Measurements from ENCODE around the gene MYO7A.

The MYO7A gene

DNA sequence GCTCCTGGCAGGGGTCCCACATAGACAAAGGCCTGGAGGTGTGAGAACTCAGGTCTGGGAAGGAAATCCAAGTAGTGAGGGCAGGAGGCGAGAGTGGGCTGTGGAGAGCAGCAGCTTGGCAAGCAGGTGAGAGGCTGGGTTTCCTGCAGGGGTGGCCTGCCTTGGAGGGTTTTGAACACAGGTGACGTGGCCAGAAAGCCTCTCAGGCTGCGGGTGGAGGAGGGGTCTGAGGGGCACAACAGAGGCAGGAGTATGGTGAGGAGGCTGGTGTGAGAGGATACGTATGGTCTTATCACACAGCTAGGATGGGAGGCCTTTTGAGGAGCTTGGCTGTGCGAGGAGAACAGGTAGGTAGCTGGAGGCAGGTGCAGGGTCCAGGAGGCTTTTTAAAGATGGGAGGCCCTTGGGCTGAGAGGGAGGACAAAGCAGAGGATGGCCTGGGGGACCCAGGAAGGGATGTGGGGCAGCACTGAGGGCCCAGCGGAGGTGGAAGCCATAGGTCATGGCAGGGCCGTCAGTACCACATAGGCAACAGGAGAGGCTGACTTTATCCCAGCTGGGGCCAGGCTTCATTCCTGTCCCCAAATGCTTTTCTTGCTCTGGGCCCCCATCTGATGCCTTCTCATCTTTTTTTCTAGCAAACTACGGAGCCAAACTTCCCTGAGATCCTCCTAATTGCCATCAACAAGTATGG is 84.4 kb downstream of the MYO7A start:
- no peak overlapping the region for H3K27ac ChIP-seq (ENCODE audit: low read length)
- no peak overlapping the region for H3K9ac ChIP-seq (ENCODE audit: low read depth, low read length)
- no peak for ATAC-seq (ENCODE audit: insufficient read depth, low read depth)

DNA sequence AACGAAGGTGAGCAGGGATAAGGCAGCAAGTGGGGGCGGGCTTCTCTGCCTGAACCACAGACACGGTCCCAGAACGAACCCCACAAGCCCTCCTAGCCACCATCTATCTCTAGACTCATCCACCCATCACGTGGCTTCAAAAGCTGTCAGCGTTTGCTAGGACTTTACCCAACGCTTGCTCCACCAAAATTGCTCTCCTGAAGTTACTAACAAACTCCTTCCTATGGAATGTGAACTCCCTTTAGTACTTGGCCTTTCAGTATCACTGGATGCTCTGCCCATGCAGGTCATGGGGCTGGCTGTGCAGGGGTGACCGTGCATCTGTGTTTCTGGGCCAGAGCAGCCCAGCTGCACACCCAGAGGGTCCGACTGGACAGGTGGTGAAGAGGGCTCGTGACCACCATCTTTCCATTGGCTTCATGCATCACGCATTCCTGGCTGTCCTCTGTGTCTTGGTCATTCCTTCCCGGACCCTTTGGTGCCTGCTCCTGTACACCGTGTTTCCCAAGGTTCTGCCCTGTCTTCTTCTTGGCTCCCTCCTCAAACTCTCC is 85.1 kb downstream of the MYO7A start:
- Histone ChIP-seq H3K9me3 (ENCODE audit: insufficient read depth, low read length, severe bottlenecking) (no peaks in the 10 kb centered on the region), H3K27ac (ENCODE audit: low read length) (no peak overlapping the region), H3K79me2 (ENCODE audit: insufficient read depth, low read length) (no peaks in the 10 kb centered on the region), H2AFZ (ENCODE audit: low read depth, low read length) (no peak overlapping the region), H3K4me2 (ENCODE audit: insufficient read depth, low read length) (no peak overlapping the region), H3K27me3 (ENCODE audit: insufficient read depth, low read length, poor library complexity) (no peaks in the 10 kb centered on the region), H3K36me3 (ENCODE audit: insufficient read depth, low read length) (no peaks in the 10 kb centered on the region), H4K20me1 (ENCODE audit: insufficient read depth, low read length) (no peaks in the 10 kb centered on the region), H3K4me1 (ENCODE audit: insufficient read depth, low read length) (no peaks in the 10 kb centered on the region), H3K9ac (ENCODE audit: low read depth, low read length) (no peak overlapping the region), H3K4me3 (ENCODE audit: low read depth in 1 of 2, low read length in 2 of 2) (no peak overlapping the region)
- DNase-seq = no peak
- no peak for ATAC-seq (ENCODE audit: insufficient read depth, low read depth)
- TF ChIP-seq, protein P1, sequence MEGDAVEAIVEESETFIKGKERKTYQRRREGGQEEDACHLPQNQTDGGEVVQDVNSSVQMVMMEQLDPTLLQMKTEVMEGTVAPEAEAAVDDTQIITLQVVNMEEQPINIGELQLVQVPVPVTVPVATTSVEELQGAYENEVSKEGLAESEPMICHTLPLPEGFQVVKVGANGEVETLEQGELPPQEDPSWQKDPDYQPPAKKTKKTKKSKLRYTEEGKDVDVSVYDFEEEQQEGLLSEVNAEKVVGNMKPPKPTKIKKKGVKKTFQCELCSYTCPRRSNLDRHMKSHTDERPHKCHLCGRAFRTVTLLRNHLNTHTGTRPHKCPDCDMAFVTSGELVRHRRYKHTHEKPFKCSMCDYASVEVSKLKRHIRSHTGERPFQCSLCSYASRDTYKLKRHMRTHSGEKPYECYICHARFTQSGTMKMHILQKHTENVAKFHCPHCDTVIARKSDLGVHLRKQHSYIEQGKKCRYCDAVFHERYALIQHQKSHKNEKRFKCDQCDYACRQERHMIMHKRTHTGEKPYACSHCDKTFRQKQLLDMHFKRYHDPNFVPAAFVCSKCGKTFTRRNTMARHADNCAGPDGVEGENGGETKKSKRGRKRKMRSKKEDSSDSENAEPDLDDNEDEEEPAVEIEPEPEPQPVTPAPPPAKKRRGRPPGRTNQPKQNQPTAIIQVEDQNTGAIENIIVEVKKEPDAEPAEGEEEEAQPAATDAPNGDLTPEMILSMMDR (IDR thresholded peaks at IDR 0.05; ENCODE audit: borderline replicate concordance, extremely low read depth, low read length, poor library complexity, severe bottlenecking) = no peak
- TF ChIP-seq EZH2 (IDR thresholded peaks at IDR 0.05; ENCODE audit: borderline replicate concordance, low read depth, low read length, severe bottlenecking) = no peak

More for the DNA sequence above, 84.4 kb downstream of the MYO7A start:
- Histone ChIP-seq H2AFZ (ENCODE audit: low read depth, low read length) (no peak overlapping the region), H3K36me3 (ENCODE audit: insufficient read depth, low read length) (no peaks in the 10 kb centered on the region), H3K79me2 (ENCODE audit: insufficient read depth, low read length) (no peaks in the 10 kb centered on the region), H3K9me3 (ENCODE audit: insufficient read depth, low read length, severe bottlenecking) (no peaks in the 10 kb centered on the region), H3K27me3 (ENCODE audit: insufficient read depth, low read length, poor library complexity) (no peaks in the 10 kb centered on the region), H4K20me1 (ENCODE audit: insufficient read depth, low read length) (no peaks in the 10 kb centered on the region), H3K4me1 (ENCODE audit: insufficient read depth, low read length) (no peaks in the 10 kb centered on the region), H3K4me3 (ENCODE audit: low read depth in 1 of 2, low read length in 2 of 2) (no peak overlapping the region), H3K4me2 (ENCODE audit: insufficient read depth, low read length) (no peak overlapping the region)
- TF ChIP-seq EZH2 (IDR thresholded peaks at IDR 0.05; ENCODE audit: borderline replicate concordance, low read depth, low read length, severe bottlenecking) = no peak
- TF ChIP-seq, protein P1 (IDR thresholded peaks at IDR 0.05; ENCODE audit: borderline replicate concordance, extremely low read depth, low read length, poor library complexity, severe bottlenecking) = no peak
- DNase-seq = no peak

DNA sequence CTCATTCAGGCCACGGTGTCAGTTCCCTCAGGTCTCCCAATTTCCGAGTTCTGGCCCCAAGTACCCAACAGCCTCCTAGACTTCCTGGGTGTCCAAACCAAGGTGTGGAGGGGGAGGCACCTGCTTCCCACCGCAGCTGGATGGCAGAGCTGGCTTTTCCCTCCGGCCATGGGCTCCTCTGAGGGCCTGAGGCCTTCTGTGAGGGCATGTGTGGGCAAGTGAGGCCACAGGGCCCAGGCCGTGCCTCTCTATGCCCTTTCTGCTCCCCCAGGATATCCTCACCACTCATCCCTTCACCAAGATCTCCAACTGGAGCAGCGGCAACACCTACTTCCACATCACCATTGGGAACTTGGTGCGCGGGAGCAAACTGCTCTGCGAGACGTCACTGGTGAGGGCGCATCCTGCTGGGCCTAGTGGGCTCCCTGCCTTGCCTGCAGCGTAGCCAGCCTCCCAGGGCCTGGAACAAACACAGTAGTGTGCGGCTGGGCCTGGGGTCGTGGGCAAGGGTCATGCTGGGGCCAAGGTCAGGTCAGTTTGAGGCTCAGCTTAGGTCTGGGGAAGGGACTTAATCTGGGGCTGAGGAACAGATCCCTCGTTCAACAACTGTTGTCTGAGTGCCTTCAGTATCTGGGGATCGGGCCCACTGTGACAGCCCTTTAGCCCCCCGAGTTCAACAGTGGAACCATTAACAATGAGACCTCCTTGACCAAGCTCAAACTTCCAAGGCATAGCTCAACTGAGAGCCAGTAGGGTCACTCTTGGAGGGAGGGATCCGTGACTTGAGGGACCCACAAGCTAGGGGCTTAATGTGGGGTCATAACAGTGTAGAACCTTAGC is 85.8 kb downstream of the MYO7A start:
- Histone ChIP-seq H3K27ac (ENCODE audit: low read length) (no peak overlapping the region), H3K9me3 (ENCODE audit: insufficient read depth, low read length, severe bottlenecking) (no peaks in the 10 kb centered on the region), H3K4me1 (ENCODE audit: insufficient read depth, low read length) (no peaks in the 10 kb centered on the region), H3K4me2 (ENCODE audit: insufficient read depth, low read length) (no peak overlapping the region), H3K4me3 (ENCODE audit: low read depth in 1 of 2, low read length in 2 of 2) (no peak overlapping the region), H3K27me3 (ENCODE audit: insufficient read depth, low read length, poor library complexity) (no peaks in the 10 kb centered on the region), H3K9ac (ENCODE audit: low read depth, low read length) (no peak overlapping the region), H4K20me1 (ENCODE audit: insufficient read depth, low read length) (no peaks in the 10 kb centered on the region), H2AFZ (ENCODE audit: low read depth, low read length) (no peak overlapping the region), H3K36me3 (ENCODE audit: insufficient read depth, low read length) (no peaks in the 10 kb centered on the region), H3K79me2 (ENCODE audit: insufficient read depth, low read length) (no peaks in the 10 kb centered on the region)
- TF ChIP-seq, protein P1 (IDR thresholded peaks at IDR 0.05; ENCODE audit: borderline replicate concordance, extremely low read depth, low read length, poor library complexity, severe bottlenecking) = no peak
- no peak for TF ChIP-seq EZH2 (IDR thresholded peaks at IDR 0.05; ENCODE audit: borderline replicate concordance, low read depth, low read length, severe bottlenecking)
- ATAC-seq (ENCODE audit: insufficient read depth, low read depth) = no peak
- no peak for DNase-seq

All from DND-41 (cell line).